HCT116 (cell line): ENCODE results near the gene AIMP1. TPM values are rescaled to one million over a fixed set of nuclear protein-coding genes. Genes with fewer than 3 reads are reported as not detected.

Experiments used
- ATAC-seq: fragments of 200-7000 bp; cut with Tn5 transposase; 2 replicates; pipeline ENCODE4 v1.9.1; 2020; ENCODE audit warnings: mild to moderate bottlenecking, moderate library complexity
- BruUV-seq: library from RNA; stranded (reverse); fragments of 400-500 nt; replicated peaks from 2 replicates; lab custom pipeline; 2021; lab: Mats Ljungman, UMichigan
- CTCF ChIA-PET: fragments of 300-600 bp; sonication (Branson Sonifier 250); formaldehyde crosslinking; loops from one replicate; lab custom pipeline; 2021; ENCODE audit warnings: antibody characterized with exemption; lab: Charles Lee
- POLR2A ChIA-PET: fragments of 300-600, 350-600 bp; sonication (Branson Sonifier 250); formaldehyde crosslinking; loops from one replicate; lab custom pipeline; 2021; ENCODE audit warnings: antibody characterized with exemption; lab: Charles Lee
- RAD21 ChIA-PET, 2 experiments: fragments of 300-600 bp; sonication (Branson Sonifier 250); formaldehyde crosslinking; loops; one replicate each; lab custom pipeline; 2023; ENCODE audit warnings: low total read pairs in 2 of 2; ENCODE audit not compliant: uncharacterized antibody in 2 of 2, unreplicated experiment in 2 of 2, low non-redundant PET in 1 of 2; lab: Charles Lee
- DNase-seq: peaks from one replicate; pipeline ENCODE4 v3.0.0-alpha.2; 2010; ENCODE audit warnings: low read depth, low spot score
- H2AFZ ChIP-seq: fragments of 200-600 bp; shearing (Covaris generic), sonication (generic); 2 replicates; pipeline ENCODE4 v1.6.1; 2017; ENCODE audit warnings: low read depth, mixed run types, mixed read lengths, antibody characterized with exemption, low read length; ENCODE audit not compliant: poor library complexity, severe bottlenecking
- H3K27ac ChIP-seq: 2 replicates; pipeline ENCODE4 v1.5.1; 2012; ENCODE audit warnings: low read depth, low read length
- H3K27me3 ChIP-seq: fragments of 200-600 bp; sonication (generic); 2 replicates; pipeline ENCODE4 v1.6.1; 2016; ENCODE audit warnings: mixed run types, low read length, mixed read lengths; ENCODE audit not compliant: insufficient read depth
- H3K36me3 ChIP-seq, 2 experiments: fragments of 200-500 bp in 1 of 2; fragments of 200-600 bp in 1 of 2; sonication (Bioruptor generic) in 1 of 2; sonication (generic) in 1 of 2; 2 replicates each; pipeline versions ENCODE4 v1.5.1 to v1.6.1; 2014 to 2016; ENCODE audit warnings: low read length in 2 of 2, inconsistent platforms in 1 of 2, mixed read lengths in 1 of 2, mixed run types in 1 of 2; ENCODE audit not compliant: insufficient read depth in 2 of 2, control insufficient read depth in 1 of 2
- H3K4me1 ChIP-seq, 2 experiments: fragments of 200-600 bp in 1 of 2; sonication (generic) in 1 of 2; 2 replicates each; pipeline versions ENCODE4 v1.5.1 to v1.6.1; 2012 to 2017; ENCODE audit warnings: low read length in 2 of 2, inconsistent platforms in 1 of 2, mild to moderate bottlenecking in 1 of 2, mixed read lengths in 1 of 2, mixed run types in 1 of 2, moderate library complexity in 1 of 2; ENCODE audit not compliant: insufficient read depth in 2 of 2, control insufficient read depth in 1 of 2
- H3K4me2 ChIP-seq: fragments of 200-600 bp; sonication (generic); 2 replicates; pipeline ENCODE4 v1.6.1; 2017; ENCODE audit warnings: mixed run types, low read length, mixed read lengths
- H3K4me3 ChIP-seq, 2 experiments: fragments of 200-600 bp in 1 of 2; sonication (generic) in 1 of 2; replicated peaks in 1 of 2; 2 replicates each; pipeline ENCODE4 v1.5.1; 2011 to 2016; ENCODE audit warnings: low read length in 2 of 2, control low read depth in 1 of 2, low read depth in 1 of 2, mild to moderate bottlenecking in 1 of 2, mixed read lengths in 1 of 2, mixed run types in 1 of 2
- H3K79me2 ChIP-seq: fragments of 200-600 bp; sonication (generic); 2 replicates; pipeline ENCODE4 v1.6.1; 2017; ENCODE audit warnings: mild to moderate bottlenecking, mixed run types, low read length, moderate library complexity, mixed read lengths; ENCODE audit not compliant: insufficient read depth
- H3K9ac ChIP-seq: fragments of 200-600 bp; sonication (generic); 2 replicates; pipeline ENCODE4 v1.6.1; 2016; ENCODE audit warnings: low read length, mixed read lengths
- H3K9me2 ChIP-seq: fragments of 200-600 bp; sonication (generic), shearing (Covaris generic); 2 replicates; pipeline ENCODE4 v1.6.1; 2017; ENCODE audit warnings: mixed run types, mild to moderate bottlenecking, moderate library complexity; ENCODE audit not compliant: insufficient read depth
- H3K9me3 ChIP-seq, 2 experiments: fragments of 200-500 bp in 1 of 2; fragments of 200-600 bp in 1 of 2; sonication (Bioruptor generic) in 1 of 2; sonication (generic) in 1 of 2; 2 replicates each; pipeline ENCODE4 v1.6.1; 2014 to 2017; ENCODE audit warnings: low read length in 2 of 2, mixed read lengths in 2 of 2, inconsistent platforms in 1 of 2, low read depth in 1 of 2, mild to moderate bottlenecking in 1 of 2, mixed run types in 1 of 2, moderate library complexity in 1 of 2; ENCODE audit not compliant: control insufficient read depth in 1 of 2, insufficient read depth in 1 of 2
- H4K20me1 ChIP-seq: fragments of 200-600 bp; sonication (generic), shearing (Covaris generic); 2 replicates; pipeline ENCODE4 v1.6.1; 2017; ENCODE audit warnings: mixed run types, mild to moderate bottlenecking, moderate library complexity; ENCODE audit not compliant: insufficient read depth
- CBX3 ChIP-seq: IDR thresholded peaks from 2 replicates; pipeline ENCODE4 v1.6.1; 2012; ENCODE audit warnings: low read depth
- CEBPB ChIP-seq: IDR thresholded peaks from 2 replicates; pipeline ENCODE4 v1.6.1; 2012; ENCODE audit warnings: low read depth
- EGR1 ChIP-seq: IDR thresholded peaks from 2 replicates; pipeline ENCODE4 v1.6.1; 2012; ENCODE audit warnings: low read depth
- ELF1 ChIP-seq: IDR thresholded peaks from 2 replicates; pipeline ENCODE4 v1.6.1; 2012; ENCODE audit warnings: low read depth, borderline replicate concordance
- EZH2phosphoT487 ChIP-seq: fragments of 200-600 bp; IDR thresholded peaks from 2 replicates; pipeline ENCODE4 v1.6.1; 2018; ENCODE audit warnings: antibody characterized with exemption, borderline replicate concordance
- FOSL1 ChIP-seq: IDR thresholded peaks from 2 replicates; pipeline ENCODE4 v1.6.1; 2012; ENCODE audit warnings: low read depth
- POLR2A ChIP-seq: IDR thresholded peaks from 2 replicates; pipeline ENCODE4 v1.7.0; 2011; ENCODE audit warnings: borderline replicate concordance; ENCODE audit not compliant: insufficient read depth, insufficient read length; ENCODE audit errors: extremely low read depth
- POLR2AphosphoS5 ChIP-seq: IDR thresholded peaks from 2 replicates; pipeline ENCODE4 v1.6.1; 2011; ENCODE audit warnings: mild to moderate bottlenecking, low read depth, low read length, moderate library complexity
- RAD21 ChIP-seq: IDR thresholded peaks from 2 replicates; pipeline ENCODE4 v1.6.1; 2012; ENCODE audit warnings: low read depth, mild to moderate bottlenecking
- SIN3A ChIP-seq: IDR thresholded peaks from 2 replicates; pipeline ENCODE4 v1.6.1; 2012; ENCODE audit warnings: low read depth
- SP1 ChIP-seq: IDR thresholded peaks from 2 replicates; pipeline ENCODE4 v1.6.1; 2012; ENCODE audit warnings: low read depth
- SRF ChIP-seq: IDR thresholded peaks from 2 replicates; pipeline ENCODE4 v1.6.1; 2012; ENCODE audit warnings: low read depth
- TCF7L2 ChIP-seq: IDR thresholded peaks from 2 replicates; pipeline ENCODE4 v1.7.0; 2011; ENCODE audit warnings: borderline replicate concordance, inconsistent platforms; ENCODE audit not compliant: insufficient read depth, insufficient read length; ENCODE audit errors: extremely low read depth
- YY1 ChIP-seq: IDR thresholded peaks from 2 replicates; pipeline ENCODE4 v1.6.1; 2011; ENCODE audit warnings: low read length, low read depth, moderate library complexity, mild to moderate bottlenecking; ENCODE audit not compliant: insufficient replicate concordance; ENCODE audit errors: extremely low read depth
- ZFX ChIP-seq: fragments of 450-650 bp; IDR thresholded peaks from 2 replicates; pipeline ENCODE4 v1.6.1; 2017
- ZNF274 ChIP-seq: fragments of 200-500 bp; sonication (Bioruptor generic); IDR thresholded peaks from 2 replicates; pipeline ENCODE4 v1.6.1; 2014; ENCODE audit warnings: mild to moderate bottlenecking, low read depth, low read length, inconsistent platforms
- intact Hi-C: fragments of 100-400 bp; cut with micrococcal nuclease; formaldehyde crosslinking; loops from 2 replicates; pipeline ENCODE4 v1.10.0; 2022
- total RNA-seq: library from RNA; stranded (reverse); gene quantifications from one replicate; pipeline ENCODE4 v1.2.1, GENCODE V29; 2021; ENCODE audit not compliant: unreplicated experiment
- TF ChIP-seq, protein P1 (sequence below): IDR thresholded peaks from 2 replicates; pipeline ENCODE4 v1.6.1; 2012
- TF ChIP-seq, protein P2 (sequence below): IDR thresholded peaks from 2 replicates; pipeline ENCODE4 v1.6.1; 2012
- TF ChIP-seq, protein P3 (sequence below): IDR thresholded peaks from 2 replicates; pipeline ENCODE4 v1.6.1; 2012; ENCODE audit warnings: low read depth
- TF ChIP-seq, protein P4 (sequence below), 3 experiments: fragments of 200-600 bp in 1 of 3; sonication (generic) in 1 of 3; IDR thresholded peaks in 2 of 3; conservative IDR thresholded peaks in 1 of 3; 2 replicates each; pipeline ENCODE4 v1.5.1; 2012 to 2017; ENCODE audit warnings: low read depth in 2 of 3, low read length in 2 of 3, antibody characterized with exemption in 1 of 3, borderline replicate concordance in 1 of 3, control low read depth in 1 of 3, mild to moderate bottlenecking in 1 of 3, mixed read lengths in 1 of 3, mixed run types in 1 of 3, moderate library complexity in 1 of 3; ENCODE audit not compliant: insufficient read depth in 1 of 3

Gene AIMP1
- total RNA-seq, 1 experiment from 2014 or later, result 67.4 TPM

DNA sequence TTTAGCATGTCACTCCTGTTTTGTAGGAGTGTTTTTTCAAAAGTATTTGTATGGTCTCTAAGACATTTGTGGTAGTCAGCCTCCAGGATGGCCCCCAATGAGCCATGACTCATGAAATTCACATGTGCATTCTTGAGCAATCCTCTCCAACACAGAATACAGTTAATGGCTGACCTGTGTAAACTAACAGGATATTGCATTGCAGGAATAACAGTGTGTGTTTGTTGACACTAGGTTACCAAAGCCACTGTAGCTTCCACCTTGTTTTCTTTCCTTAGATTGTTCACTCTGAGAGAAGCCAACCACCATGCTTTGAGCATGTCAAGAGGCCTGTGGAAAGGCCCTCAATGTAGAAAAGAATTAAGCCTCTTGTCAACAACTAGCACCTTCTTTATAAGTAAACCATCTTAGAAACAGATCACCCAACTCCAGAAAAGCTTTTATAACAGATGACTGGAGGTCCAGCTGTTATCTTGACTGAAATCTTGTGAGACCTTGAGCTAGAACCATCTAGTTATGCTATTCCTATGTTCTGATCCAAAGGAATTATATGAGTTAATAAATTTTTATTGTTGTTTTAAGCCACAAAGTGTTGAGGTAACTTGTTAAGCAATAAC is 28.9 kb upstream of the AIMP1 start:
- ChIA-PET RAD21 (no interaction called here), POLR2A (no interaction called here), CTCF (no interaction called here)
- DNase-seq (no peak), ATAC-seq (no peak)
- Histone ChIP-seq H3K27ac (no peak overlapping the region), H3K36me3 (no peaks in the 10 kb centered on the region), H3K4me3 (no peak overlapping the region), H3K4me1 (no peaks in the 10 kb centered on the region), H2AFZ (no peak overlapping the region), H3K9me3 (no peaks in the 10 kb centered on the region), H3K9me2 (no peaks in the 10 kb centered on the region), H3K79me2 (no peaks in the 10 kb centered on the region), H3K27me3 (no peaks in the 10 kb centered on the region), H3K9ac (no peak overlapping the region), H4K20me1 (no peaks in the 10 kb centered on the region), H3K4me2 (no peak overlapping the region)
- TF ChIP-seq ZNF274 (no peak), YY1 (no peak), FOSL1 (no peak), TCF7L2 (no peak), POLR2AphosphoS5 (no peak), ELF1 (no peak), SIN3A (no peak), POLR2A (no peak), ZFX (no peak), CBX3 (no peak), CEBPB (no peak), SRF (no peak), SP1 (no peak), EGR1 (no peak), EZH2phosphoT487 (no peak), RAD21 (no peak)
- TF ChIP-seq, protein P1, sequence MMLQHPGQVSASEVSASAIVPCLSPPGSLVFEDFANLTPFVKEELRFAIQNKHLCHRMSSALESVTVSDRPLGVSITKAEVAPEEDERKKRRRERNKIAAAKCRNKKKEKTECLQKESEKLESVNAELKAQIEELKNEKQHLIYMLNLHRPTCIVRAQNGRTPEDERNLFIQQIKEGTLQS, result no peak
- TF ChIP-seq, protein P2, sequence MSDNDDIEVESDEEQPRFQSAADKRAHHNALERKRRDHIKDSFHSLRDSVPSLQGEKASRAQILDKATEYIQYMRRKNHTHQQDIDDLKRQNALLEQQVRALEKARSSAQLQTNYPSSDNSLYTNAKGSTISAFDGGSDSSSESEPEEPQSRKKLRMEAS, result no peak
- TF ChIP-seq, protein P3, sequence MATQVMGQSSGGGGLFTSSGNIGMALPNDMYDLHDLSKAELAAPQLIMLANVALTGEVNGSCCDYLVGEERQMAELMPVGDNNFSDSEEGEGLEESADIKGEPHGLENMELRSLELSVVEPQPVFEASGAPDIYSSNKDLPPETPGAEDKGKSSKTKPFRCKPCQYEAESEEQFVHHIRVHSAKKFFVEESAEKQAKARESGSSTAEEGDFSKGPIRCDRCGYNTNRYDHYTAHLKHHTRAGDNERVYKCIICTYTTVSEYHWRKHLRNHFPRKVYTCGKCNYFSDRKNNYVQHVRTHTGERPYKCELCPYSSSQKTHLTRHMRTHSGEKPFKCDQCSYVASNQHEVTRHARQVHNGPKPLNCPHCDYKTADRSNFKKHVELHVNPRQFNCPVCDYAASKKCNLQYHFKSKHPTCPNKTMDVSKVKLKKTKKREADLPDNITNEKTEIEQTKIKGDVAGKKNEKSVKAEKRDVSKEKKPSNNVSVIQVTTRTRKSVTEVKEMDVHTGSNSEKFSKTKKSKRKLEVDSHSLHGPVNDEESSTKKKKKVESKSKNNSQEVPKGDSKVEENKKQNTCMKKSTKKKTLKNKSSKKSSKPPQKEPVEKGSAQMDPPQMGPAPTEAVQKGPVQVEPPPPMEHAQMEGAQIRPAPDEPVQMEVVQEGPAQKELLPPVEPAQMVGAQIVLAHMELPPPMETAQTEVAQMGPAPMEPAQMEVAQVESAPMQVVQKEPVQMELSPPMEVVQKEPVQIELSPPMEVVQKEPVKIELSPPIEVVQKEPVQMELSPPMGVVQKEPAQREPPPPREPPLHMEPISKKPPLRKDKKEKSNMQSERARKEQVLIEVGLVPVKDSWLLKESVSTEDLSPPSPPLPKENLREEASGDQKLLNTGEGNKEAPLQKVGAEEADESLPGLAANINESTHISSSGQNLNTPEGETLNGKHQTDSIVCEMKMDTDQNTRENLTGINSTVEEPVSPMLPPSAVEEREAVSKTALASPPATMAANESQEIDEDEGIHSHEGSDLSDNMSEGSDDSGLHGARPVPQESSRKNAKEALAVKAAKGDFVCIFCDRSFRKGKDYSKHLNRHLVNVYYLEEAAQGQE, result no peak
- TF ChIP-seq, protein P4, sequence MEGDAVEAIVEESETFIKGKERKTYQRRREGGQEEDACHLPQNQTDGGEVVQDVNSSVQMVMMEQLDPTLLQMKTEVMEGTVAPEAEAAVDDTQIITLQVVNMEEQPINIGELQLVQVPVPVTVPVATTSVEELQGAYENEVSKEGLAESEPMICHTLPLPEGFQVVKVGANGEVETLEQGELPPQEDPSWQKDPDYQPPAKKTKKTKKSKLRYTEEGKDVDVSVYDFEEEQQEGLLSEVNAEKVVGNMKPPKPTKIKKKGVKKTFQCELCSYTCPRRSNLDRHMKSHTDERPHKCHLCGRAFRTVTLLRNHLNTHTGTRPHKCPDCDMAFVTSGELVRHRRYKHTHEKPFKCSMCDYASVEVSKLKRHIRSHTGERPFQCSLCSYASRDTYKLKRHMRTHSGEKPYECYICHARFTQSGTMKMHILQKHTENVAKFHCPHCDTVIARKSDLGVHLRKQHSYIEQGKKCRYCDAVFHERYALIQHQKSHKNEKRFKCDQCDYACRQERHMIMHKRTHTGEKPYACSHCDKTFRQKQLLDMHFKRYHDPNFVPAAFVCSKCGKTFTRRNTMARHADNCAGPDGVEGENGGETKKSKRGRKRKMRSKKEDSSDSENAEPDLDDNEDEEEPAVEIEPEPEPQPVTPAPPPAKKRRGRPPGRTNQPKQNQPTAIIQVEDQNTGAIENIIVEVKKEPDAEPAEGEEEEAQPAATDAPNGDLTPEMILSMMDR (IDR thresholded peaks at IDR 0.05 in 2 of 3, conservative IDR thresholded peaks at IDR 0.05 in 1 of 3; ENCODE audit: borderline replicate concordance in 1 of 3, insufficient read depth in 1 of 3, low read depth in 2 of 3, low read length in 2 of 3), result no peak
- intact Hi-C loops, result no loop called here
- BruUV-seq, result no TSS peak
